Neural progenitor cell (in vitro differentiated cells): ENCODE measurements around the gene ZNF133.

Source experiments
- CTCF ChIP-seq: fragments of 200-600 bp; sonication (generic); IDR thresholded peaks from 2 replicates; pipeline ENCODE4 v1.5.1; 2017; ENCODE audit warnings: antibody characterized with exemption, mild to moderate bottlenecking
- EZH2 ChIP-seq: fragments of 200-600 bp; sonication (generic); IDR thresholded peaks from 2 replicates; pipeline ENCODE4 v1.6.1; 2017; ENCODE audit warnings: antibody characterized with exemption, mild to moderate bottlenecking, moderate library complexity

- TF ChIP-seq EZH2 (no peak), CTCF (no peak)
These were observed 33.9 kb downstream of the ZNF133 start for GRCh38 chr20:18321976-18322950.
